Memory B cell (primary cell): Measurements from ENCODE around the gene MYBPC2.

Experiments
- ATAC-seq: fragments of 150-1000 bp; cut with Tn5 transposase; 2 replicates; pipeline ENCODE4 v1.10.0; 2021; ENCODE audit warnings: low read depth, mild to moderate bottlenecking, moderate library complexity
- DNase-seq, 2 donors: peaks; one replicate each; pipeline ENCODE4 v3.0.0; 2022; ENCODE audit warnings: low spot score in 2 of 2
- H3K27ac Mint-ChIP-seq: one replicate; pipeline ENCODE4 v1.8.0; 2022; ENCODE audit warnings: mild to moderate bottlenecking, moderate library complexity, mixed read lengths
- H3K27me3 Mint-ChIP-seq: one replicate; pipeline ENCODE4 v1.8.0; 2022; ENCODE audit warnings: mixed read lengths
- H3K36me3 Mint-ChIP-seq: one replicate; pipeline ENCODE4 v1.8.0; 2022; ENCODE audit warnings: mild to moderate bottlenecking, mixed read lengths
- H3K4me1 Mint-ChIP-seq: one replicate; pipeline ENCODE4 v1.8.0; 2022; ENCODE audit warnings: mixed read lengths
- H3K4me3 Mint-ChIP-seq: one replicate; pipeline ENCODE4 v1.8.0; 2022; ENCODE audit warnings: mild to moderate bottlenecking, moderate library complexity, mixed read lengths
- H3K9me3 Mint-ChIP-seq: one replicate; pipeline ENCODE4 v1.8.0; 2022; ENCODE audit warnings: mixed read lengths

The MYBPC2 gene

DNA sequence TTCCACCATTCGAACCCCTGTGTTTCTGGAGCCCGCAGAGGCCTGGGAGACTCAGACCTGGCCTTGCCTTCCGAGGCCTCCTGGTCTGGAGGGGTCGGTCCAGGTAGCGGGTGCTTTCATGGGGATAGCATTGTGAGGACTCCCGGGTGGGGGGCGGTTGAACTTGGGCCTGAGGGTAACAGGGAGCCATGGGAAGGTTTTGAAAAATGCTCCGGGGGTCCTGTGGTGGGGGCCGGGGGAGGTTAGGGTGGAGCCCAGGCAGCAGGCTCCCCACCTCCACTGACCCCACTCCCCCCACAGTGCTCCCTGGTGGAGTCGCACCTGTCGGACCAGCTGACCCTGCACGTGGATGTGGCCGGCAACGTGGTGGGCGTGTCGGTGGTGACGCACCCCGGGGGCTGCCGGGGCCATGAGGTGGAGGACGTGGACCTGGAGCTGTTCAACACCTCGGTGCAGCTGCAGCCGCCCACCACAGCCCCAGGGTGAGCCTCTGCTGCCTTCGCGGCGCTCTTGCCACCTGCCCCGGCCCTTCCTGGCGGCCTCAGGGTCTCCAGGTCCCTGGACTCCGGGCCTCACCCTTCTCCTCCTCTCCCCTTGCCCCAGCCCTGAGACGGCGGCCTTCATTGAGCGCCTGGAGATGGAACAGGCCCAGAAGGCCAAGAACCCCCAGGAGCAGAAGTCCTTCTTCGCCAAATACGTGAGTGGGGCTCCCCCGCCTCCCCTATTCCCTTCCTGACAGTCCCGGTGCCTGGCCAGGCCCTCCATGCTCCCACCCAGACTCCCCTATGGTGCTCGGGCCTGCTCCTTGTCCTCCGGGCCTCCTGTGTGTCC, 47.8 kb downstream of the MYBPC2 start:
- Mint-ChIP-seq H3K9me3 (no peaks in the 10 kb centered on the region), H3K4me1 (peaks cover 26% of the 10 kb centered on the region), H3K36me3 (peaks cover 25% of the 10 kb centered on the region), H3K27ac (peak overlapping the region; percentile 76), H3K4me3 (no peak overlapping the region), H3K27me3 (no peaks in the 10 kb centered on the region)
- DNase-seq (no peak), ATAC-seq (no peak)

DNA sequence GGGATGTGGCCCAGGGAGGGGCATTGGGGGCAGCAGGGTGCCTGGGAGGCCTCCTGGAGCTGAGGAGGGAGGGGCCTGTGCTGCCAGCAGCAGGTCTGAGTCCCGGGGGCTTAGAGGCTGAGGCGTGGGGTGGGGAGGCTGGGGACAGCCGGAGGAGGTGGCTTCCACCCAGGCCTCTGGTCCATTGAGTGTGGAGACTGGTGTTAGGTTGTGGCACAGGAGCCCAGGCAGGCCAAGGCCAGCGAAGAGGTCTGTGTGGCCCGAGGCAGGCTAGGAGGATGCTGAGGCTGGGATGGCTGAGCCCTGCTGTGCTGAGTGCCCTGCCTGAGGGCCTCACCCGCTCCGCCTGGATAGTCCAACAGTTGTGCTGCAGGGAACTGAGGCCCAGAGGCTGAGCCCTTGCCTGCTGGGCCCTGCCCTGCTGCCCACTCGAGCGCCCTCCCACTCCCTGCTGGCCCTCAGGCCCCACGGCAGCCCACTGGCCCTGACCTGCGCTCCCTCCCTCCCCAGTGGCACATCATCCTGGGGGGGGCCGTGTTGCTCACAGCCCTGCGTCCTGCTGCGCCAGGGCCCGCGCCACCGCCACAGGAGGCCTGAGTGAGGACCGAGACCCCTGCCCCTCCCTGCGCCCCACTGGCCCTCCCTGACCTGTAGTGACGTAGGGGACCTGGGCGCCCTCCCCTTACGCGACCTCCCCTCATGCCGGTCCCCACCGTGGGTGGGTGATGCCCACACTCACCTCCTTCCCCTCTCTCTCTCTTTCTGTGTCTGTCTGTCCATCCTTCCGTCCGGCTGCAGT, 48.9 kb downstream of the MYBPC2 start:
- H3K36me3 Mint-ChIP-seq: peaks cover 28% of the 10 kb centered on the region
- no peak overlapping the region for H3K4me3 Mint-ChIP-seq
- no peak overlapping the region for H3K27ac Mint-ChIP-seq

DNA sequence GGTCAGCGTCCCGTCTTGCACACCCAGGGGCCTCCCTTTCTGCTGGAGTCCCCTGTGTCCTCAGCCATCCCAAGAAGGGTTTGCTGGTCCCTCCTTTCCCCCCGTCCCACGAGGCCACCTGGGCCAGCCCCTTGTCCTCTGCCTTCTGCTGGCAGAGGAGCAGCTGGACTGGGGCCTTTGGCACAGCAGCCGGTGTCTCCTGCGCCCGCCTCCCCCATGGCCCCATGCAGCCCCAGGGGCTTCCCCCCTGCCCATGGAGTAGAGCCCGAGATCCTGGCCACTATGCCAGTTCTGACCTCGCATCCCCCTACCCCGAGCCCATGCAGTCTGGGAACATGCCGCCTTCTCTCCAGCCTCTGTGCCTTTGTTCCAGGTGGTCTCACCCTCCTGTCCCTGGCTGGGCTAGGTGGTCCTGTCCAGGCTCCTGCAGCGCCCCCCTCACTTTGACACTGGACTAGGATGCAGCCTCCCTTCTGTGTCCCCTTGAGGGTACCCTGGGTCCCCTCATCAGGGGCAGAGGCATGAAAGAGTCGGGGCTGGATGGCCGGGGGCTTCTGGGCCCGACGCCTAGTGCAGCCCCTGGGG, 49.7 kb downstream of the MYBPC2 start:
- H3K4me3 Mint-ChIP-seq: no peak overlapping the region
- H3K4me1 Mint-ChIP-seq: peaks cover 16% of the 10 kb centered on the region
- H3K27me3 Mint-ChIP-seq: no peaks in the 10 kb centered on the region
- no peaks in the 10 kb centered on the region for H3K9me3 Mint-ChIP-seq
- no peak overlapping the region for H3K27ac Mint-ChIP-seq
- no peak for DNase-seq
- peaks cover 29% of the 10 kb centered on the region for H3K36me3 Mint-ChIP-seq
- ATAC-seq: no peak

More for the DNA sequence above, 48.9 kb downstream of the MYBPC2 start:
- H3K4me1 Mint-ChIP-seq: peaks cover 21% of the 10 kb centered on the region
- no peaks in the 10 kb centered on the region for H3K27me3 Mint-ChIP-seq
- DNase-seq (no peak), ATAC-seq (no peak)
- no peaks in the 10 kb centered on the region for H3K9me3 Mint-ChIP-seq

DNA sequence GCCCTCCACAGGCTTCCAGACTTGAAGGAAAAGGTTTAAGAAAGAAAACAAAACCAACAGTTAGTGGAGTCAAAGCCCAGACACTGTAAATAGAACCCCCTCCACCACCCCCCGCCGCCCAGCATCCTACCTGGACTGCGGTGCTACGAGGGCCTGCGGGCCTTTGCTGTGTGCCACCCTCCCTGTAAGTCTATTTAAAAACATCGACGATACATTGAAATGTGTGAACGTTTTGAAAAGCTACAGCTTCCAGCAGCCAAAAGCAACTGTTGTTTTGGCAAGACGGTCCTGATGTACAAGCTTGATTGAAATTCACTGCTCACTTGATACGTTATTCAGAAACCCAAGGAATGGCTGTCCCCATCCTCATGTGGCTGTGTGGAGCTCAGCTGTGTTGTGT, 50.2 kb downstream of the MYBPC2 start:
- peaks cover 15% of the 10 kb centered on the region for H3K4me1 Mint-ChIP-seq
- no peak for DNase-seq
- no peak overlapping the region for H3K4me3 Mint-ChIP-seq
- no peak for ATAC-seq
- no peak overlapping the region for H3K27ac Mint-ChIP-seq
- peaks cover 32% of the 10 kb centered on the region for H3K36me3 Mint-ChIP-seq
- H3K9me3 Mint-ChIP-seq: no peaks in the 10 kb centered on the region
- no peaks in the 10 kb centered on the region for H3K27me3 Mint-ChIP-seq

DNA sequence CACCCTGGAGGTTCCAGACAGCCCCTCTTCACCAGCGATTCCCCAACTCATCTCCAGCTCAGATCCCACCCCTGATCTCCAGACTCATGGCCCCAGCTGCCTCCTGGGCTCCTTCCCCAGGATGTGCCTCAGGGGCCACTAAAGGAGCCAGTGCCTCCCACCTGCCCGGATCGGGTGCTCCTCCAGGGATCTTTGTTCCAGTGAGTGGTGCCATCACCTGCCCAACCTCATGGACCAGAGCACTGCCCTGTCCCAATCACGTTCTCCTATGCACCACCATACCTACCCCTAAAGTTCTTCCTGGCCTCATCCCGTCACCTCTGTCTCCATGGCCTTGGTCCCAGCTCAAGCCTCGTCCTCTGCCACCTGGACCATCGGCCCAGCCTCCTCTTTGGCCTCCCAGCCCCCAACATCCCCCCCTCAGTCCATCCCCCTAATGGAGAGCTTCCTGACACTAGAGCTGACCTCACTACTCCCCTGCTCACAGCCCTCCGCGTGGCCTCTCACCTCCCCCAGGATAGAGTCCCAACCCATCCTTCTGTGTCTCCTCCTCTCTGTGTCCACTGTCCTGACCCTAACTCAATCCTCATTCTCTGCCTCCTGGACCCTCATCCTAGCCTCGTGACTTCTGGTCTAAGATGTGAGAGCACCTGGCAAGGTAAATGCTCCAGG, 52.7 kb downstream of the MYBPC2 start:
- ATAC-seq (no peak), DNase-seq (no peak)
- H3K4me3 Mint-ChIP-seq: no peak overlapping the region
- H3K36me3 Mint-ChIP-seq: peaks cover 38% of the 10 kb centered on the region
- no peaks in the 10 kb centered on the region for H3K9me3 Mint-ChIP-seq
- no peaks in the 10 kb centered on the region for H3K27me3 Mint-ChIP-seq
- peak overlapping the region; percentile 72 for H3K27ac Mint-ChIP-seq
- H3K4me1 Mint-ChIP-seq: peaks cover 26% of the 10 kb centered on the region

DNA sequence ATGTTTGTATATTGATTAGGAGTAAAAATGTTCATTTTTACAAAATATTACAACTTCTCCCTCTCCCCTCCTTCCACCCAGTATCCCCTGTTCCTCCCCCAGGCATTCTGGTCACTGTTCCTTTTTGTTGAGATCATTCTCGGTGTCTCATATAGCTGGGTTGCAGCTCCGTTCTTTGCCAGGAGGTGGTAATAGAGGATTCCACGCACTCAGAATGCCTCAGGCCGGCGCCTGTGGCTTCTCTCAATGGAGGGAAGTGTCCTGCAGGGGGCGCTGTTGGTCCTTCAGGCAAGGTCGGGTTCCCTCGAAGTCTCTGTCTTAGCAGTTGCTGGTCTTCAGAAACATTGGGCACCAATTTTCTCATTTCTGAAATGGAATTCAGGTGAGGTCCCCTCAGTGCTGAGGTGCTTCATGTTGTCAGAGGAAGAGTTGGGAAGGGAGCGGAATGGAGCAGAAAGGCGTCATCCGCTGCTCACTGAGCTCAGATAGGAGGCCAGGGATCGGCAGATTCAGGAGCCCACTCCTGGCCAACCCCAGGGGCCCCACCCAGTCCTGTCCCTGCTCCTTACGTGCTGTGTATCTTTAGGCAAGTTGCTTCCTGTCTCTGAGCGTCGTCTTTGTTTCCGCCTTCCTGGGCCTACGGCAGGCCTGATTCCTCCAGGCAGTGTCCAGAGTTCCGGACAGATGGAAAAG, 54.3 kb downstream of the MYBPC2 start:
- Mint-ChIP-seq H3K4me3 (no peak overlapping the region), H3K9me3 (no peaks in the 10 kb centered on the region), H3K4me1 (peaks cover 31% of the 10 kb centered on the region), H3K36me3 (peaks cover 31% of the 10 kb centered on the region), H3K27ac (no peak overlapping the region), H3K27me3 (no peaks in the 10 kb centered on the region)
- DNase-seq (peak; percentile 39 to 52), ATAC-seq (peak; percentile 47)

DNA sequence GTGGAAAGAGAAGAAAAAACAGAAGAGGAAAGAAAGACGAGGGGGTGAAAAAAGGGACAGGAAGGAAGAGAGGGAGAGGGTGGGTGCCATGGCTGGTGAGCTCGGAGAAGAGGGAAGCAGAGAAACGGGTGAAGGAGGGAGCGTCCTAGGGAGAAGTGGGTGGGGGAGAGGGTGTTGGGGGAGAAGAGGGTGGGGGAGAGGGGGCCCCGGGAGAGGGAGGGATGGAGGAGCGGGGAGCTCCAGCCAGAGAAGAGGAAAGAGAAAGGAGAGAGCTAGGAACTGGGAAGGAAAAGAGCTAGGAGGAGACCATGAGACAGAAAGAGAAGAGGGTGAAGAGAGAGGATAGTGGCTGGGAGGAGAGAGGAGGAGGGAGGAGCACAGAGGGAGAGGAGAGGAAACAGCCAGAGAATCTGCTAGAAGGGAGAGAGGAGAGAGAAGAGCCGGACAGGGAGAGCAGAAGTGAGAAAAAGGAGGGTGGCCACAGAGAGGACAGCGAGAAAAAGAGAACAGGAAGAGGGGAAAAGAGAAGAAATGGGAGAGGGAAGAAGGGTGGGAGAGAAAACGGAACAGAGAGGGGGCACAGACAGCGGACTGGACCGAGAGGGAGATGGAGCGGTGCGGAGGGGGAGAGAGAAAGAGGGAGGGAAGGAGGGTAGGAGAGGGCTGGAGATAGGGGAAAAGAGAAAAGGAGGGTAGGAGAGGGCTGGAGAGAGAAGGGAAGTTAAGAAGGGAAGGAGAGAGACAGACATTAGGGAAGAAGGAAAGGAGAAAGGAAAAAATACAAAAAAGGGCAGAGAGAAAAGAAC, 55.9 kb downstream of the MYBPC2 start:
- H3K4me3 Mint-ChIP-seq: no peak overlapping the region
- ATAC-seq (no peak), DNase-seq (no peak)
- H3K36me3 Mint-ChIP-seq: peaks cover 28% of the 10 kb centered on the region
- H3K4me1 Mint-ChIP-seq: peaks cover 37% of the 10 kb centered on the region
- H3K27me3 Mint-ChIP-seq: no peaks in the 10 kb centered on the region
- peak overlapping the region; percentile 29 for H3K27ac Mint-ChIP-seq
- no peaks in the 10 kb centered on the region for H3K9me3 Mint-ChIP-seq

DNA sequence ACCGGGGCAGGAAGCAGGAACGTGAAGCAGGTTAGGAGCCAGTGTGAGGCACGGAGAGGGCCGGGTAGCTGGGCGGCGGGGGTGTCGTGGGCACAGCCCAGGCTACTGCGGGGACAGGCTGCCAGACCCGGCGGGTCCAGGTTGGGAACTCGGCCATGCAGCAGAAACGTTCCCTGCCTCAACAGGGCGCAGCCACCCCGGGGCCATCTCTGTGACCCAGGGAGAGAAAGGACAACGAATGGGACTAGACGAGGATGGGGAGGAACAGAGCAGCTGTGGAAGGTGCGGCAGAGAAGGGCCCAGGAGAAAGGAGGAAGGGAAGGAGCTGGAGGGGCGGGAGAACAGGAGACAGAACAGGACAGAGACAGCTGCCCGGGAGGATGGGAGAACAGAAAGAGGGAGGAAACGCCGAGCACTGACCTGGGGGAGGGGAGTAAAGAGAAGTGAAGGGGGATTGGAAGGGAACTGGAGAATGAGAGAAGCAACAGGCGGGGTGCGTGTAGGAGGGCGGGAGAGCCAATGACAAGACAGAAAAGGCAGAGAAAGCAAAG, 56.8 kb downstream of the MYBPC2 start:
- H3K27me3 Mint-ChIP-seq: no peaks in the 10 kb centered on the region
- peaks cover 37% of the 10 kb centered on the region for H3K4me1 Mint-ChIP-seq
- peak overlapping the region; percentile 29 for H3K27ac Mint-ChIP-seq
- H3K9me3 Mint-ChIP-seq: no peaks in the 10 kb centered on the region
- ATAC-seq: no peak
- H3K36me3 Mint-ChIP-seq: peaks cover 30% of the 10 kb centered on the region
- no peak for DNase-seq
- no peak overlapping the region for H3K4me3 Mint-ChIP-seq

DNA sequence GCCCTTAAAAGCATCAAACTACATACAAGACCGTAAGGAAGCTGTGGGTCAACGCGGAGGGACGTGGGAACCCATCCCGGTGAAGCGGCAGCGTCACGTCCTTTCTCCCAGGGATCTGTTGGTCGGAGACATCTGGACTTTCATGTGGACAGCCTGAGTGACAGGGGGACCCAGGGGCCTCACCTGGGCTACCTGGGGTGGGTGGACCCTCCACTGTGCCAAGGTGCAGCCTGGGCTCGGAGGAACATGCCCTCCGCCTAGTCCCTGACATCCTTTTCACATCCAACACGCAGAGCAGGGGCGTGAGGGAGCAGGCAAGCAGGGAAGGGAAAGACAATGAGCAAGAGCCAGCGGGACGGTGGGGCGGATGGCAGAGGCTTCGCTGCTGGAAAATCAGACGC, 57.7 kb downstream of the MYBPC2 start:
- H3K27ac Mint-ChIP-seq: no peak overlapping the region
- no peak for ATAC-seq
- no peaks in the 10 kb centered on the region for H3K9me3 Mint-ChIP-seq
- H3K27me3 Mint-ChIP-seq: no peaks in the 10 kb centered on the region
- DNase-seq: no peak
- no peak overlapping the region for H3K4me3 Mint-ChIP-seq
- H3K36me3 Mint-ChIP-seq: peaks cover 33% of the 10 kb centered on the region
- H3K4me1 Mint-ChIP-seq: peaks cover 34% of the 10 kb centered on the region

DNA sequence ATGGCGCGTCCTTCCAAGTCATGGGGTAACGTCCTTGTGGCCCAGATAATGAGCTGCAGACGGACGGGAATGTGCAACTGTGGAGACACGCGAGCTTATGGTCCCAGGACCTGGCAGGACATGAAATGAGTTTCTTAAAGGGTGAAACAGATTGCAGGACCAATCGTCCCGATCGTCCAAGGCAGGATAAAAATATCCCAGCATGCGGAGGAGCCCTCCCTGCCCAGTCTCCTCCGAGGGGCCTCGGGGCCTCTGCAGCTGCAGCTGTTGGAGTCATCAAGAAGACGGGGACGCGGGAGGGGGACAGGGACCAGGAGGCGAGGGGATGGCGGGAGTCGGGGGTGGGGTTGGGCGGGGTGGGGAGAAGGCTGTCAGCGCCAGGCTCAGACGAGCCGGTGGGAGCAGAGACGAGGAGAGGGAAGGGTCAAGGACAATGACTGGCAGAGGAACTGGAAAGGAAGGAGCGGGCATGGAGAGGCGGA, 58.3 kb downstream of the MYBPC2 start:
- H3K4me1 Mint-ChIP-seq: peaks cover 33% of the 10 kb centered on the region
- no peak for ATAC-seq
- no peaks in the 10 kb centered on the region for H3K9me3 Mint-ChIP-seq
- peaks cover 29% of the 10 kb centered on the region for H3K36me3 Mint-ChIP-seq
- no peak for DNase-seq
- H3K4me3 Mint-ChIP-seq: no peak overlapping the region
- H3K27ac Mint-ChIP-seq: no peak overlapping the region
- no peaks in the 10 kb centered on the region for H3K27me3 Mint-ChIP-seq

DNA sequence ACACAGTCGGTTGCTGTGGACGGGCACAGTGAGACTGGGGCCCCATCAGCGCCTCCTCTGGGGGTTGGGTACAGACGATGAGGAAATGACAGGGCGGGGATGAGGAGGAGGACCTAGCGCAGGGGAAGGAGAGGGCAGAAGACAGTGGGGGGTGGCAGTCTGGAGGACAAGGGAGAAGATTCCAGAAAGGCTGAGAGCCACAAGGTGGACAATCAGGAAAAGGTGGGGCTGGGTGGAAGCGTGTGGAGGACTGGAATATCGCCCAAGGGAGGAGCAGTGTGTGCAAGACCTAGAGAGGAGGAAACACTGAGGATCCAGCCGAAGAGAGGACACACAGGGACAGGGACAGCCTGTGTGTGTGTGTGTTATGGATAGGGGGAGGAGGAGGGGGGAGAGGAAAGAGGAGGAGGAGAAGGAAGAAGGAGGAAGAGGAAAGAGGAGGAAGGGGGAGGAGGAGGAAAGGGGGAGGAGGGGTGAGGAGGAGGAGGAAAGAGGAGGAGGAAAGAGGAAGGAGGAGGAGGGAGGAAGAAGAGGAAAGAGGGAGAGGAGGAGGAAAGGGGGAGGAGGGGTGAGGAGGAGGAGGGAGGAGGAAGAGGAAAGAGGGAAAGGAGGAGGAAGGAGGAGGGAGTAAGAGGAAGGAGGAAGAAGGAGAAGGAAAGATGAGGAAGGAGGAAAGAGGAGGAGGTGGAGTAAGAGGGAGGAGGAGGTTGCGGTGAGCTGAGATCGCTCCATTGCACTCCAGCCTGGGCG, 59.8 kb downstream of the MYBPC2 start:
- Mint-ChIP-seq H3K27me3 (no peaks in the 10 kb centered on the region), H3K36me3 (peaks cover 31% of the 10 kb centered on the region), H3K4me3 (peak overlapping the region; percentile 22), H3K27ac (peak overlapping the region; percentile 75), H3K4me1 (peaks cover 33% of the 10 kb centered on the region), H3K9me3 (no peaks in the 10 kb centered on the region)
- ATAC-seq (peak; percentile 76), DNase-seq (no peak)

DNA sequence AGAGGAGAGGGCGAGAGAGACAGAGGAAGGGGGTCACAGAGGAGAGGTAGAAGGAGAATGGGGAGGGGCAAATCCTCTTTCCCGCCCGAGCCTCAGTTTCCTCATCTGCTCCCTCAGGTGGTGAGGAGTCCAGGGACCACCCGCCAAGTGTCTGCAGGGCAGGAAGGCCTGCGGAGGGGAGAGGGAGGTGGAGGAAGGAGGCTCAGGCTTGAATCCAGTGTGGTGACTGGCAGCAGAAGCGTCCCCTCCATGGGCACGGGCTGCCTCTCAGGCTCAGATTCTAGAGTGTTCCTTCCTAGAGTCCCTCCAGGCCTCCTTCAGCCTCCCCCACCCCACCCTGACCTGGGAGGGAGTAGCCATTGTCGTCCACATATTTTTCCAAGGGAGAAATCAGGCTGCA, 60.5 kb downstream of the MYBPC2 start:
- Mint-ChIP-seq H3K27ac (no peak overlapping the region), H3K4me1 (peaks cover 29% of the 10 kb centered on the region), H3K9me3 (no peaks in the 10 kb centered on the region), H3K4me3 (no peak overlapping the region), H3K36me3 (peaks cover 29% of the 10 kb centered on the region), H3K27me3 (no peaks in the 10 kb centered on the region)
- DNase-seq: no peak
- ATAC-seq: no peak
